Stimulated activated CD8-positive, alpha-beta memory T cell treated with anti-CD3 and anti-CD28 coated beads, Interleukin-15, amount 100 ng/mL, for 48 hours (primary cell): ENCODE measurements around the gene ARFRP1.

Experiments
- DNase-seq, 2 donors: peaks; one replicate each; pipeline ENCODE4 v3.0.0-alpha.2; 2020; ENCODE audit warnings: low read depth in 2 of 2

Gene ARFRP1

GRCh38 chr20:63691711-63692435, 15.9 kb downstream of the ARFRP1 start:
- DNase-seq = no peak

DNA sequence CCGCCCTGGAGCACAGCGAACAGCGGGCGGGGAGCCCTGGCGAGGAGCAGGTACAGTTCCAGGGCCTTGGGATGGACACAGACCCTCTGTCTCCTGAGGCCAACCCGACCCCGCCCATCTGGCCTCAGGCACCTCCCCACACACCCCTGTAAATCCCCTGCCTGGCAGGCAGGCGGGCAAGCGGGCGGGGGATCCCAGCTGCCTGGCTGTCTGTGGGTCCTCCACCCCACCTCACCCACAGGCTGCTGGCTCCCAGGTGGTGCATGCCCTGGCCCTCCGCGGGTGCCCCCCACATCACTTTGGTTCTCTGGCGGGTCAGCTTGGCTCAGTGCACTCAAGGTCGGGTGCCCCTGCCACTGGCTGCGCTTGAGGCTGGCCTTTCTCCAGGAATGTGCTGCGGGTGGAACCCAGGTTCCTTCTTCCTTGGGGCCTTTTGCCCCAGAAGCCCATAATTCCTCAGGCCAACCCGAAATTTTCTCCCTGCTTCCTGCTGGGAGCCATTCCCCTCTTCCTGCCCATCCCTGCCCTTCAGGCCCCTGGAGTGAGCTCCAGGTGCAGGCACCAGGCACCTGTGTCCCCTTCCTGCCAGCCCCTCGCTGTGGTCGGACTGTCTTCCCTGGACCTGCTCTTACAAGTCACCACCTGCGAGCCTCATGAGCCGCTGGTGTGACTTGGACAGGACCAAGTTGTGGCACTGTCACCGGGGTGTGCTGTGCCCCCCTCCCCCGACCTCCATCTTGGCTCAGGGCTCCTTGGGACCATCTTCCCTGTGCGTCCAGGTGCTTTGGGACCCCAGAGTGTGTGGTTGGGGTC, 16.7 kb downstream of the ARFRP1 start:
- DNase-seq = no peak

GRCh38 chr20:63690003-63690897, 17.5 kb downstream of the ARFRP1 start:
- no peak for DNase-seq

DNA sequence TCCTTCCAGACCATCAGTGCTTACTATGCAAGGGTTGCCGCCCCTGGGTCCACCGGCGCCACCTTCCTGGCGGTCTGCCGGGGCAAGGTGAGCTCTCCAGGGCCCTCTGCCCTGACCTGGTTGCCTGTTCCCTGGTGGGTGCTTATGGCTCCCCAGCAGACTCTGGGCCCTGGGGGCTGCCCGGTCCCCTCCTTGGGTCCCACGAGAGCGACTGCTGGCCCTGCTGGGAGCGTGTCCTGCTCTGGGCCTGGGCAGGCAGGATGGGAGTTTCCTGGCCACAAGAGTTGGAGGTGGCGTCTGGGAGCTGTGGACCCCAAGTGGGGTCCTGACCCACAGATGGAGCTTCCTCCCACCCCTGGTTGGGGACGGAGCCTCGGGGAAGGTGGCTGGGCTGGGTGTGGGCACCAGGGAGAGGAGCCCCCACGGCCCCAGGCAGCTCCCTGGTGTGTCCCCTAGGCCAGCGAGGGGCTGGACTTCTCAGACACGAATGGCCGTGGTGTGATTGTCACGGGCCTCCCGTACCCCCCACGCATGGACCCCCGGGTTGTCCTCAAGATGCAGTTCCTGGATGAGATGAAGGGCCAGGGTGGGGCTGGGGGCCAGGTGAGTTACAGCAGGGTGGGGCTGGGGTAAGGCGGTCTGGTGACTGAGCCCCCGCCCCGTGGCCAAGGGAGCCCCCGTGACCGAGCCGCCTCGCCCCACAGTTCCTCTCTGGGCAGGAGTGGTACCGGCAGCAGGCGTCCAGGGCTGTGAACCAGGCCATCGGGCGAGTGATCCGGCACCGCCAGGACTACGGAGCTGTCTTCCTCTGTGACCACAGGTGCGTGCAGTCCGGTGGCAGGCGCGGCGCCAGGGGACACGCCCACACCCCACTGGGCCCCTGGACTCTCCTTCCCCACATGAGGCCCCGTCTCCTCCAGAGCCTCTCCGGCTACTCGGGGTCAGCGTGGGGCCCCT, 18.5 kb downstream of the ARFRP1 start:
- no peak for DNase-seq

DNA sequence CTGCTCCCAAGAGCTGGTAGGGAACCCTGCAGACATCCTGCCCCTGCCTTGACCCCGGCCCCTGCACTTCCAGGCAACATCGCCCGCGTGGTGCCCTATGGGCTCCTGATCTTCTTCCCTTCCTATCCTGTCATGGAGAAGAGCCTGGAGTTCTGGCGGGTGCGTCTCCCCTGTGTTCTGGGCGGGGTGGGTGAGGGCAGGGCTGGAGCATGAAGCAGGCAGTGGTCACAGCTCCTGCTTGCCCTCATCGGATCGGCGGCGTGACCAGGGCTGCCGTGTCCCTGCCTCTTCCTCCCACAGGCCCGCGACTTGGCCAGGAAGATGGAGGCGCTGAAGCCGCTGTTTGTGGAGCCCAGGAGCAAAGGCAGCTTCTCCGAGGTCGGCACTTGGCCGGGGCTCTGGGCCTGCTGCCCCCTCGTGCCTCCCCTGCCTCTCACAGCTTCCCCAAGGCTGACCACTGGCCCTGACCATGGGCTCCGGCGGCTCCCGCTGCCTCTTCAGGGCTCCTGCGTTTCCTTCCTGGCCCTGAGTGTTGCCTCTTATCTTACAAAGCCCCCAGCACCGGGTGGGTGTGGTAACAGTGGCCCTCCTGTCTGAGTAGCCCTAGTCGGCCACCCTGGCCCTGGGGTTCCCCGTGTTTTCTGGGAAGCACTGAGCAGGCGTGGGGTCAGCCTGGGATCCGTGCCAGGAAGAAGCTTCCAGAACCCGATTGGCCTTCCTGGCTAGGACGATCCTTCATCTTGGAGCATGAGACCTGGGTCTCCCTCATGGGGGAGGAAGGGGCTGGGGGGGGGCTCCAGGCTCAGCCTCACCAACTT, 19.3 kb downstream of the ARFRP1 start:
- DNase-seq = no peak

GRCh38 chr20:63687419-63688178, 20.2 kb downstream of the ARFRP1 start:
- DNase-seq = no peak

DNA sequence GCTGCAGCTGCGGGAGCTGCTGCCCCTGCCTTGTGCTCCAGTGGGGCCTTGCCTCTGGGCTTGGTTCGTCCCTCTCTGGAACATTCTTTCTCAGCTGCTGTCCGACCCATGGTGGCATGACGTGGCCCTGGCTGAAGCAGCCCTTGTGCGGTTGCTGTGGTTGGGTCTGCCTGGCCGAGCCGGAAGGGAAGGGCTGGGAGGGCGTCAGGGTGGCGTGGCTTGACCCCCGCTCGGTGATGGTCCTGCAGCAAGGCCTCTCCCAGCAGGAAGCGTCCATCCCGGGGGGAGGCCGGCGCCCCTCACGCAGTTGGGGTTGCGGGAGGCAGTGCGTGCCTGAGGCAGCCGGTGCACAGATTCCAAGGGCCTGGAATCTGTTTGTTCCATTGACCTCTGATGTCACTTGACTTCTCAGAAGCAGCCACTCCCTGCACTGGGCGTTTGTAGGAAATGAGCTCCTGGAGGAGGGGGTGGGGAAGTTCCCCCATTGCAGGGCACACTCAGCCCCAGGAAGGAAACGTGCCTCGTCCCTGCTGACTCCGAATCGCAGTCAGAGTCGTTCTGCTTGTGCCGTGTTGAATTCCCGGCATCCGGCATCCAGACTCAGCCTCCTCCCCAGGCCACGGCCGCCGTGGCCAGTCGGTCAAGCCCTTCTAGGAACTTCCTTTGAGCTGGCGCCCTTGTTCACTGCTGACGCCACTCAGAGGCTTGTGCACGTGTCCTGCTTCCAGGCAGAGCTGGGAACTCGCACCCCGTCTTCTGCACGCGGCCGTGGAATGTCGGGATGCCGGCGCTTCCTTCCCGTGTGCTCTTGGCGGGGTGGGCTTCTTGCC, 21.1 kb downstream of the ARFRP1 start:
- no peak for DNase-seq

DNA sequence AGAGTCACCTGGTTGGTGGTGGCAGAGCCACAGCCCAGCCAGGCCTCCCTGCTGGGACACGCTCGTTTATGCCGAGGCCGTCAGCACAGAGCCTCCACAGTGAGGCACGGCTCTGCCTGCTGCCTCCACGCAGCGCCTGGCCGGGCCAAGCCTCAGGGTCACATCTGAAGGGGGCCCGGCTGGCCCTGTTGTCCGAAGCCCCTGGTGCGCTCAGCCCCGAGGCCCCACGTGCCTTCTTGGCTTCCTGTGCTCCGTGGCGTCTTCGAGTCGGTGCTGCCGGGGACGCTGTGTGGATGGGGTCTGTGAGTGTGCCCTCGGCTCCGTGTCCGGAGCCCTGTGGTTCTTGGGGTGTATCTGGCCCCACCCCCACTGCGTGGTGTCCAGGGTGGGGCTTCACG, 21.7 kb downstream of the ARFRP1 start:
- no peak for DNase-seq

GRCh38 chr20:63685269-63686026, 22.3 kb downstream of the ARFRP1 start:
- DNase-seq = no peak

- no peak for DNase-seq
Observed at GRCh38 chr20:63682384-63683139, 25.2 kb downstream of the ARFRP1 start.

DNA sequence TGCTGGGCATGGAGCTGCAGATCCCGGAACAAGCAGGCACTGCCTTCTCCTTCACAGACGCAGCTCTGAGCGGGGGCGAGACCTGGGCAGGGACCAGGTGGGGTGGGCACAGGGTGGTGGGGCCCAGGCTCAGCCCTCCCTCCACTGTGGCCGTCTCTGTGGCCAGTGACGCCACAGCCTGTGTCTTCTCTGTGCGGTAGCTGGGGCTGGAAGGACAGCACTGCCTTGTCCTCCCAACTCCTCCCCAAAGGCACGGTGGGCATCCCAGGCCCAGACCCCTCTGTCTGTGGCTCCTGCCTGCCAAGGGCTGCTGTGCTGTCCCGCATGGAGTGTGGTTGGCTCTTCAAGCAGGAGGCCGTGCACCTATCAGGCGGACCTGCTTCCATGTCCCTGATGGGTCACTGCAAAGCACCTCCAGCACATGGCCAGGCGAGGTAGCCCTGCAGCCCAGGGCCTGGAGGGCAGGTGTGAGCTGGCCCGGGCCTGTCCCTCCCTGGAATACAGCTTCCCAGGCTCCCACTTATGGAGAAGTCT, 26.1 kb downstream of the ARFRP1 start:
- no peak for DNase-seq

GRCh38 chr20:63680857-63681608, 26.7 kb downstream of the ARFRP1 start:
- DNase-seq = no peak

- DNase-seq = no peak
Observed at GRCh38 chr20:63680427-63680826, 27.3 kb downstream of the ARFRP1 start.

DNA sequence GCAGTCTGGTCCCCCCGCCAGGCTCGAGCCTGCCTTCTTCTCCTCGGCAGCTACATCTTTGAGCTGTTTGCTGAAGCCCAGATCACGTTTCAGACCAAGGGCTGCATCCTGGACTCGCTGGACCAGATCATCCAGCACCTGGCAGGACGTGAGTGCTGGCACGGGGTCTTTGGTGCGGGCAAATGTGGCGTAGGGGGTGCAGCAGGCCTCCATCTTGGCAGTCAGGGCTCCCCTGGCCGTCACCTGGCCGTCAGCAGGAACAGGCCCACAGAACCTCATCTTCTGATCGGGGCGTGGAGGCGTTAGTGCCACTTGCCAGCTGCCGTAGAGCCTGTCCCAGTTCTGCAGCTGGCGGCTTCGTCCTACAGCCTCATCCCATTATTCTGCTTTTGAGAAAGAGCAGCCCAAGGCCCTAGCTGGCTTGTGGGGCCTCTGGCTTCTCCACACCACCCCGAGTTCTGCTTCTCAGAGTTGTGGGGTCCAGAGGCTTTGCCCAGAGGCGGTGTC, 27.9 kb downstream of the ARFRP1 start:
- DNase-seq = no peak

DNA sequence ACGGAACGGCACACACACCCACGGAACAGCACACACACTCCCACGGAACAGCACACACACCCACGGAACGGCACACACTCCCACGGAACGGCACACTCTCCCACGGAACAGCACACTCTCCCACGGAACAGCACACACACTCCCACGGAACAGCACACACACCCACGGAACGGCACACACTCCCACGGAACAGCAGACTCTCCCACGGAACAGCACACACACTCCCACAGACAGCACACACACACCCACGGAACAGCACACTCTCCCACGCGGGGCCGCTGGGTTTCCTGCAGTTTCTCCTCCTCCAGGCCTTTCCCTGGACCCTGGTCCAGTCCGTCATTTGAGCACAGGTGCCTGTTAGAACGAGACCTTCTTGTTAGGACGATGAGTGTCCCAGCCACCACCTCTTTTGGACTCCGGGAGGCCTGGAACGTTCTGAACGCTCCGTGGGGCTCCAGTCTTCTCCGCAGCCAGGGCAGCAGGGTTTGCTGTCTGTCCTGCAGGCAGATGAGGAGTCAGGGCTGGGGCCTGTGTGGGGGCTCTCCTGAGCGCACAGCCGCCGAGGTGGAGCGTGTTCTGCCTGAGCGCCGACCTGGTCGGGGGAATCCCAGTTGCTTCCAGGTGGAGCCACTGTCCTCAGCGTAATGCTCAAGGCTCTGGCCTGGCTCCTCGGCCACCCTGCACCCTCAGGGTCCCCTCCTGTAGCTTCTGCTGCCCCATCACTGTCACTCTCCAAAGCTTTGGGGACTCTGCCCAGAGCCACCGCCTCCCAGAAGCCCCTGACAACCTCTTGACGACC, 28.9 kb downstream of the ARFRP1 start:
- no peak for DNase-seq
